ENCODE measurements around the gene CAMK2D.

The CAMK2D gene

DNA sequence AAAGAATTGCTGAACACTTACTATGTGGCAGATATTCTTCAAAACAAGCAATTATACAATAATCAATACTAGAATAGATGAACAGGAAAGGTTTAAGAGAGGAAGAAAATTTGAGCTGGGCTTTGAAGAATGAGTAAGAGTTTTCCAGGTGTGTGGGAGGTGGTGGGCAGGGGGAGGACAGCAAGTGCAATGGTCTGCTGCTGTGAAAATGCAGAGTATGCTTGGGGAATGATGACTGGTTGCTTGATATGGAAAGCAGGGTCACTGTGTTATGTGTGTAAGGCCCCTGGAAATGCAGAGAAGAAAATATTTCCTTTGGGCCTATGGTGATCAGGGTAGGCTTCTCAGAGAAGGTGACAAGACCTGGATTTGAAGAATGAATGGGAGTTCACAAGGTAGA, 300.3 kb downstream of the CAMK2D start:
- DNase-seq: no peak

DNA sequence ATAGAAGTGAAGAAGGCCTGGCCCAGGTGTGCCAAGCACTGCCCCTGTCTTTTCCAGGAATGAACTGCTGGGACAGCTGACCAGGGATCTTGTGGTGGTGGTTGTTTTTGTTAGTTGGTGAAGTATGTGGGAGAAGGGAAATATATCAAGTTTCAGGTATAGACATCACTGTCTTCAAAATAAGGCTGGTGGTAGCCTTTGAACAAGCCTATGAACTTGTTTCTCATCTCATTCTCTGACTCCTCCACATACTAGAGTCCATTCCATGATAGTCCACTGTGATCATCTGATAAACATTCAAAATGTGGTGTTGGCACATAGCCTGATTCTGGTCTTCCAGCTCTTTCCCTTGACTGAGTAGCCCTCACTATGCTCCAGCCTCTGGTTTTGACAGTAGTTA, 303.7 kb downstream of the CAMK2D start:
- DNase-seq: no peak

DNA sequence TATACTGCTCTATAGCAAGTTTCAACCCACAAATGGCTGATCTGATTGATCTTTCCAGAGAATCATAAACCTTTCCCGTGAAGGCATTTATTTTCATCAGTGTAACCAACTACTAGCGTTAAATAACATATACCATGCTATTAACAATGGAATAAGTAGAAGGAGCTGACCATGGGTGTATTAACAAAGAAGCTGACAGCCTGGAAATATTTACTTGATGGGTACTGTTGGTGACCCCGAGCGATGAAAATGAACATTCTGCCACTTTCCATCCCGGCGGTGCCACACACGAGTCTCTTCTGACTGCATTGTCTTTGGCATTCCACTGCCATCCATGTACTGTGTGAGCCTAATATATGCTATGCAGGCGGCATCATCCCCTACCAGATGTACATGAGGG, 304.4 kb downstream of the CAMK2D start:
- DNase-seq: no peak

DNA sequence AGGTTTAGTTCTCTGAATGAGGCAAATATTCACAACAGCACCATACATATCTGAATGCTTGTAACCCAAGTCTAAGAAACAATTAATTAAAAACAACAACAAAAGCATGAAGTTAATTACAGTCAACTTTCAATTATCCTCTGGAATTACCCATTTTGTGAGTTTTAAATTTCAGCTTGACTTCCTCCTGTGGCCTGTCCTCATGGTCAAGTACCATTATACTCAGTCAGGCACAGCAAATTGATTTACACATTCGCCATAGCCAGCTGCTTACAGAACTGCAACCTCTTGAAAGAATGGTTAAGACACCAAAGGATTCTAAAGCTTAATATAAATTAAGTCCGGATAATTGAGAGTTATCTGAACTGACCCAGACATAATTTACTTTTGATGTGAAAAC, 306.5 kb downstream of the CAMK2D start:
- DNase-seq: no peak

DNA sequence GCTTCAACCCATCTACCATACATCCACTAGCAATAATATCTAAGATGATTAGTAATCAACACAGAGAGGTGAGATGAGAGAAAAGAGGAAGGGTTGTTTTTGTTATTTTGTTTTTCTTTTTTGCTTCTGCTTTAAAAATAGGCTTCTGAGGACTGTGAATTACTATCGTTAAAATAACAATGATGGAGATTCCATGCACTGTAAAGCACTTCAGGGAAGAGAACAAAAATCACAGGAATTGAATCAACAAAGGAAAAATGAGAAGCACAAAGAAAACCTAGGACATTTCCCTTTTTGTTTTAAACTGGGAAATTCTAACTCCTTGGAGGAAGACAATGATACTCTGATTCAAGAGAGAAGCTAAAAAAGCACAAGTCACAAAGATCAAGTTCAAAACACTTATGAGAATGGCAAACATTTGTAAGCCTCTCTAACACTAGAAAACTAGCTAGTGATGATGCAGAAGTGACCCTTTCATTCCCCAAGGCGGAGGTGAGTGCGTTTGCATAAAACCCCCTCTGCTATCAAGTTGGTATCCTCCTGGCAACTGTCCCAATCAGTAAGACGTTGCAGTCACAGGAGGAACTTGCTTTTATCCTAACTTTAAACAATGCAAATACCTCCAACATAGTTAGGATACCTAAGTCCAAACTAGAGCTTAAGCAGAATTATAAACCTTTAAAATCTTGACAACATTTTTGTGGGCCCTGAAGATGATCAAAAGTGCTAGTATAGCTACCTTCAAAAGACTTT, 308.5 kb downstream of the CAMK2D start:
- DNase-seq: no peak

DNA sequence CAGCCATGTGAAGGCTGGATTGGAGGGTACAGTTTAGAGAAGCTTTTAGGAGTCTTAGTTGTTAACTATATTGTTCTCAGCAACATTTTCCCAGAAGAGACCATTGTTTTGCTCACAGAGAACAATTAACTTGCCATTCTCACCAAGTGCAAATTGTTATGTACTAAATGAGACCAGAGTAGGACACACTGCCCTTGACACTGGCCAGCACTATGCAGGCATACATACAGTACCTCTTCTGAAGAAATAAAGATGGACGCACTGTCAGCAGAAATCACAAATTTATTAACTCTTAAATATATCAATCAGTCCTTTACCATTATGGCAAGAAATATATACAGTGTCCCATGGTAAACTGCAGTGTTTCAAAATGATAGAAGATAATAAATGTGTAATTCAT, 309.4 kb downstream of the CAMK2D start:
- no peak for DNase-seq

GRCh38 chr4:113450295-113451080, 311.1 kb downstream of the CAMK2D start:
- DNase-seq: no peak

- no peak for DNase-seq
Observed at GRCh38 chr4:113449410-113449974, 312.0 kb downstream of the CAMK2D start.

DNA sequence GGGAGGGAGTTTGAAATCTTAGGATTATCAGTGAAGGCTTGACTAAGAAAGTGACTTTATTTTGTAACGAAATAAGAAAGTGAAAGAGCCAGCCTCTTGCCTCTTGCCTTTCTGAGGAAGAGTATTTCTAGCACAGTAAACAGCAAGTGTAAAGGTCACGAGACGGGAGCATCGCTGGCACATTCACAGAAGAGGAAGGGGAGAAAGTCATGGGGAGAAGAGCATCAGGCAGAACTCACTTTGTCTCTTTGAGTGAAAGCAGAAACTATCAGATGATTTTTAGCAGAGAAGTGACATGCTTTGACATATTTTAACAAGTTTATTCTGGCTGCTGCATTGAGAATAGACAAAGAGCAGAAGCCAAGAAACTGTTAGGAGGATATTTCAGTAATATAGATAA, 313.8 kb downstream of the CAMK2D start:
- DNase-seq: no peak

GRCh38 chr4:113447061-113447460, 314.5 kb downstream of the CAMK2D start:
- no peak for DNase-seq

- DNase-seq: no peak
Observed at GRCh38 chr4:113446019-113446418, 315.5 kb downstream of the CAMK2D start.

GRCh38 chr4:113445286-113445685, 316.3 kb downstream of the CAMK2D start:
- DNase-seq: no peak

DNA sequence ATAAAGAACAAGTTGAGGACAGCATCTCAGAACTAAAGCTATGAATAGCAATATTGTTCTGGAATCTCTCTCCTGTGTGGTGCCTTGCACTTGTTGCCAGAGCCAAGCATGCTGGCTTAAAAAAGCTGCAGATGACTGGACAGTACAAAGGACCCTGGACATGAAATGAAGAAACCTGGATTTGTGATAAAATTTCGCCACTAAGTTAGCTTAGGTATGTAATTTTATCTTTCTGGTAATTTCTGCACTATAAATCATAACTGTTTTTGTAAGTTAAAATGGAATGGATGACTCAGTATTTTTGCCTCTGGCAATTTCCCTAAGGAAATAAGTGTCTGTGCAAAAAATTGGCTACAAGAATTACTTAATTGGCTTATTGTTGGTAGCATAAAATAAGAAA, 317.2 kb downstream of the CAMK2D start:
- DNase-seq: no peak

- no peak for DNase-seq
Observed at GRCh38 chr4:113442826-113443225, 318.7 kb downstream of the CAMK2D start.

GRCh38 chr4:113440371-113440770, 321.2 kb downstream of the CAMK2D start:
- DNase-seq: no peak

DNA sequence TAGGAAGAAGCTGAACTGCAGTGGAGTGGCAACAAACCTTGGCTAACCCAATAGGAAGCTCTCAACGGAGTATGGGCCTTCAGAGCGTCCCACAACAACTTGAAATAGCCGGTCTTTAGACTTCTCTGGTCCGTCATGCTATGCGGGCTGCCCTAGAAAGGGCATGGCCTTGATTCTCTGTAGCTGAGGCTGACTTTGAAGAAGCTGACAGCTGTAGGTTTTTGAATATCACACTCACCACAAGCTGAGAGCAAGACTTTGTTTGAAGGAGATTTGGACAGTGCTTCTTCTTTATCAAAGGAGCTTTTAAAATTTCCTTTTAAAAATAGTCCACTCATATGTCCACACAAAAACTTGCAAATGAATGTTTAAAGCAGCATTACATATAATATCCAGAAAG, 322.9 kb downstream of the CAMK2D start:
- DNase-seq: no peak

DNA sequence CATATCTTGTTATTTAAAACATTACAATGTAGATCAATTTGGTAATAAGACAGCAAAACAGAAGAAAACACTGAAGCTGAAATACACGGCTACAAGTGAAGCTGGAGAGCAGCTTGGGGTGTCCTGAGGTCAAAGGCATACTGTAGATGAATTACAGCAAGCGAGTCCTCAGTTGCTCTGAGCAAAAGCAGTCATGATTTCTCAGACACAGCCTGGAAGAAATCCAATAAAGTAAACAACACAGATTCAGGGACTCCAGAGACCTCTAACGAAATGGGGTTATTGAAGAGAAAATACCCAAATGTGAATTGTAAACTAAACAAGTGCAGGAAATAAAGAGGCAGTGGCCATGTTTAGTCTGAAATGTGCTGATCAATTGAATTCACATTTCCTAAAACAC, 324.4 kb downstream of the CAMK2D start:
- DNase-seq: no peak

DNA sequence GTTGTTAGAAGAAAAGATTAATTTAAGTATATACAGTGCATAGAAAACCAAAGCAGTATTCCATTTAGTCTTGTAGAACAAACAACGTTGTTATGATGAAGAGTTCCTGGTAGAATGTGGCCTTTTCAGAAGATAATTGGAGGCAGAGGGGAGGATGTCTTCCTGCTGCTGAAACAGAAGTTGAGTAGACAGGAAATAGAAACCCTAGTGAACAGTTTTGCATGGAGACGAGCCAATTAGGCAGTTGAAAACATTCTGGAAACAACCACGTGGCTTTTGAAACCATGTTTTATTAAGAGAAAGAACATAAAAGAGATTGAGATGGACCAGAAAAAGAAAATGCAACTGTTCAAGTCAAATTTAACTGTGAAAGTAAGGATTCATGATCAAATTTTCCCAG, 325.2 kb downstream of the CAMK2D start:
- peak; percentile 22 for DNase-seq

- peak; percentile 22 for DNase-seq
Observed at GRCh38 chr4:113435893-113436292, 325.6 kb downstream of the CAMK2D start.

- no peak for DNase-seq
Observed at GRCh38 chr4:113434247-113434587, 327.3 kb downstream of the CAMK2D start.

- no peak for DNase-seq
Observed at GRCh38 chr4:113433536-113434246, 327.8 kb downstream of the CAMK2D start.

DNA sequence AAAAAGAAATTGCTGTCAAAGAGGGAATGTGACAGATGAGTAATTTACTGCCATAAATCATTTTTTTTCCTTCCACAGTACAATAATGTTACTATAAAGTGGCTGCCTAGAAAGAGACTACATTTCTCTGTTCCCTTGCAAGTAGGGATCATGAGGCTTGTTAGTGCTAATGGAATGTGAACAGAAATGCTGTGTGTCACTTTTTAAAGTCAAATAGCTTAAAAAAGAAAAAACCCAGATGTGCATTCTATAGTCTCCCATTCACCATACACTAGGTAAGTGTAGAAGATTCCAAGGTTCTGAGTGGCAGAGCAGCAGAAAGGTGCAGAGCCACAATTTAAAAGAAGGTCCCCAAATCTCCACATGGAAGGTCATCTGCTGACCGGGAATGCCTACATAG, 328.4 kb downstream of the CAMK2D start:
- DNase-seq: no peak

- no peak for DNase-seq
Observed at GRCh38 chr4:113423631-113424030, 337.9 kb downstream of the CAMK2D start.

GRCh38 chr4:113420938-113421337, 340.6 kb downstream of the CAMK2D start:
- DNase-seq: no peak
